ENCODE results near the gene TCEA2. TPM values are rescaled to one million over a fixed set of nuclear protein-coding genes. Genes with fewer than 3 reads are reported as not detected.

The TCEA2 gene
- total and polyA plus RNA-seq, 2 of the 13 experiments (the other 11 are each of a cell fraction or from before 2014, with no cell fraction given): 28.1 to 33.7 TPM

- TF ChIP-seq ZNF280D (CRISPR knock-in tag; IDR thresholded peaks at IDR 0.05) (peak; percentile 95), BORCS8-MEF2B (CRISPR knock-in tag; IDR thresholded peaks at IDR 0.05) (no peak), KMT2A (CRISPR knock-in tag; IDR thresholded peaks at IDR 0.05) (no peak), CREB1 (IDR thresholded peaks at IDR 0.05) (no peak), CREB1 (CRISPR knock-in tag; IDR thresholded peaks at IDR 0.05) (no peak), DPF2 (CRISPR knock-in tag; IDR thresholded peaks at IDR 0.05; ENCODE audit: borderline replicate concordance, low read depth) (no peak; the same call in 1 of the 2 replicates), ZNF562 (CRISPR knock-in tag; IDR thresholded peaks at IDR 0.05; ENCODE audit: borderline replicate concordance) (no peak), ZNF317 (CRISPR knock-in tag; IDR thresholded peaks at IDR 0.05) (peak; percentile 30; the same call in 1 of the 2 replicates), FOXC1 (CRISPR knock-in tag; IDR thresholded peaks at IDR 0.05; ENCODE audit: borderline replicate concordance) (no peak), ZNF260 (CRISPR knock-in tag; IDR thresholded peaks at IDR 0.05; ENCODE audit: borderline replicate concordance, low read depth) (no peak), ZNF30 (CRISPR knock-in tag; IDR thresholded peaks at IDR 0.05) (no peak)
Measured at GRCh38 chr20:64057628-64058498, 5.1 kb upstream of the TCEA2 start (continued).
